Adrenal gland (tissue), 5 donors: Measurements from ENCODE around the gene SLC25A21.

ENCODE experiments used
- CTCF ChIP-seq, 6 experiments: fragments of 450-650 bp in 4 of 6; fragments of 200-600 bp in 2 of 6; sonication (generic) in 1 of 6; IDR thresholded peaks; 1 replicate in 5 of 6; 2 replicates in 1 of 6; pipeline versions ENCODE4 v1.5.1 to v1.8.0; 2016 to 2021; ENCODE audit warnings: antibody characterized with exemption in 6 of 6, mild to moderate bottlenecking in 2 of 6, moderate library complexity in 1 of 6
- POLR2A ChIP-seq, 2 donors: fragments of 450-650 bp; IDR thresholded peaks; one replicate each; pipeline ENCODE4 v1.6.1; 2017; ENCODE audit warnings: antibody characterized with exemption in 2 of 2, mild to moderate bottlenecking in 2 of 2, moderate library complexity in 1 of 2
- donor health status: DM: no; HTN: no; CAD: no.

DNA sequence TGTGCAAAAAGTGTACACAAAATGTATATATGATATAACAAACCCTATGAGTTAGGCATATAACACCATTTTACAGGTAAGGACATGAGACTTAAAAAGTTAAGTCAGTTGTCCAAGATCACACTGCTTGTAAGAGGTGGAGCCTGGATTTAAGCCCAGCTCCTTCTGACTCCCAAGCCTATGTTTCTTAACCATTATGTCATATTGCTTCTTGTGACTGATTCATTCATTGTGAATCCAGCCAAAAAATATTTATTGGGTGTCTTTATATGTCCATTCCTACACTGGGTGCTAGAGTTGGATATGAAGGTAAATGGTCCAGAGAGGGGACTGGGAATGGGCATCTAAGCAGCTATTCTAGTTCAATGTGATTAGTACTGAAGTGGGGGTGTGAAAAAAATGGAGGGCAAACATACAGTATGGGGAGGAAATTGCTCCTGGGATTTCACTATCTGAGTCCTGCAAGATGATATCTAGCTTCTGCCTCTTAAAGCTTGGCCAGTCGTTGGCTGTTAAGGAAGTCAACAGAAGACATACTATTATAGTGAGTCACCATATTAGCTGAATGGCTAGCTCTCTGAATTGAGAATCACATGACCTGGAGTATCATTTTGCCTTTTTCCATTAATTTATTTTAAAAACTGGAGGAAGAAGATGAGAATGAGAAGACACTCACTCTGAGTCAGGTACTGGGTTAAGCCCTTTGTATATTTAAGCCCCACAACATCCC, 481.9 kb downstream of the SLC25A21 start:
- TF ChIP-seq CTCF (IDR thresholded peaks at IDR 0.05) (no peak), POLR2A (IDR thresholded peaks at IDR 0.05) (no peak)
